ENCODE data around the gene ARHGAP29. TPM values are rescaled to one million over a fixed set of nuclear protein-coding genes. Genes with fewer than 3 reads are reported as not detected.
A peak's percentile ranks its signal among the peaks of the same experiment; 100 is the strongest.

The ARHGAP29 gene
- total RNA-seq, 1 donor from 2014 or later: 42.7 TPM

DNA sequence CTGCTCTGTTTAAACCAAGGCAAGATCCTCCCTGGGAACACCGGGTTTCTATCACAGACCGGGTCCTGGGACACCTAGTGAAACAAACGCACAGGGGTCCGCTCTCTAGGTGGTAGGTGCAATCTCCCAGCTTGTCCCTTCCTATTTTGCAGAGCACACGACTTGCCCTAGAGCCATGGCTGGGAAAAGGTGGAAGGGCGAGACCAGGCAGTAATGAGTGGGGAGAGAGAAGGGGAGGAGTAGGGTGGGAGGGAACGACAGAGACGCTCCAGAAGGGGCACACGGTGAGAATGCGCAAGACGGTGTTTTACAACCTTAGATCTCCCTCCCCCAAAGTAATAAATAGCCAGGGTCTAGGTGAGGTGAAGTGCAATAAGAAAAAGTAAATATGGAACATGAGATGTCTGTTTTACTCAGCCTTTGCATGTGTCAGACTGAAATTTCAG lies 9.3 kb upstream of the ARHGAP29 start:
- peaks cover 13% of the 10 kb centered on the region for H3K9me3 Mint-ChIP-seq
- no peak for DNase-seq (ENCODE audit: extremely low spot score, unreplicated experiment)
- TF ChIP-seq, protein P1, sequence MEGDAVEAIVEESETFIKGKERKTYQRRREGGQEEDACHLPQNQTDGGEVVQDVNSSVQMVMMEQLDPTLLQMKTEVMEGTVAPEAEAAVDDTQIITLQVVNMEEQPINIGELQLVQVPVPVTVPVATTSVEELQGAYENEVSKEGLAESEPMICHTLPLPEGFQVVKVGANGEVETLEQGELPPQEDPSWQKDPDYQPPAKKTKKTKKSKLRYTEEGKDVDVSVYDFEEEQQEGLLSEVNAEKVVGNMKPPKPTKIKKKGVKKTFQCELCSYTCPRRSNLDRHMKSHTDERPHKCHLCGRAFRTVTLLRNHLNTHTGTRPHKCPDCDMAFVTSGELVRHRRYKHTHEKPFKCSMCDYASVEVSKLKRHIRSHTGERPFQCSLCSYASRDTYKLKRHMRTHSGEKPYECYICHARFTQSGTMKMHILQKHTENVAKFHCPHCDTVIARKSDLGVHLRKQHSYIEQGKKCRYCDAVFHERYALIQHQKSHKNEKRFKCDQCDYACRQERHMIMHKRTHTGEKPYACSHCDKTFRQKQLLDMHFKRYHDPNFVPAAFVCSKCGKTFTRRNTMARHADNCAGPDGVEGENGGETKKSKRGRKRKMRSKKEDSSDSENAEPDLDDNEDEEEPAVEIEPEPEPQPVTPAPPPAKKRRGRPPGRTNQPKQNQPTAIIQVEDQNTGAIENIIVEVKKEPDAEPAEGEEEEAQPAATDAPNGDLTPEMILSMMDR (conservative IDR thresholded peaks at IDR 0.05): no peak
- H3K27ac Mint-ChIP-seq: peak overlapping the region; percentile 93
- H3K36me3 Mint-ChIP-seq: peaks cover 7% of the 10 kb centered on the region
- peaks cover 14% of the 10 kb centered on the region for H3K4me1 Mint-ChIP-seq (ENCODE audit: unreplicated experiment)
- H3K4me3 Mint-ChIP-seq: peak overlapping the region; percentile 95
- H3K27me3 Mint-ChIP-seq: peaks cover 50% of the 10 kb centered on the region

GRCh38 chr1:94245747-94246438 lies 8.5 kb upstream of the ARHGAP29 start:
- Mint-ChIP-seq H3K36me3 (peaks cover 9% of the 10 kb centered on the region), H3K9me3 (peaks cover 13% of the 10 kb centered on the region), H3K4me3 (peak overlapping the region; percentile 95), H3K4me1 (ENCODE audit: unreplicated experiment) (peaks cover 15% of the 10 kb centered on the region), H3K27ac (peak overlapping the region; percentile 93), H3K27me3 (peaks cover 47% of the 10 kb centered on the region)
- TF ChIP-seq, protein P1 (conservative IDR thresholded peaks at IDR 0.05): no peak
- DNase-seq (ENCODE audit: extremely low spot score, unreplicated experiment): no peak

GRCh38 chr1:94244816-94245215 lies 7.4 kb upstream of the ARHGAP29 start:
- peaks cover 18% of the 10 kb centered on the region for H3K4me1 Mint-ChIP-seq (ENCODE audit: unreplicated experiment)

DNA sequence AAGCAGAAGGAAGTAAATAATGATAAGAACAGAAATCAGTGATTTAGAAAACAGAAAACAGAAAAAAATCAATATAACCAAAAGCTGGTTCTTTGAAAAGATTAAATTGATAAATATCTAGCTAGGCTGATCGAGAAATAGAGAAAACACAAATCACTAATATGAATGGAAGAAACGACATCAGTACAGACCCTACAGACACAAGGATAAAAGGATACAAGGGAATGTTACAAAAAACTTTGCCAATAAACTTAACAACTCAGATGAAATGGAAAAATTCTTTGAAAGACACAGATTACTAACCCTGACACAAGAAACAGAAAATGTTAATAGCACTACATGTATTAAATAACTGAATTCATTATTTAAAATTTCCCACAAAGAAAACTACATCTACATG lies 6.3 kb upstream of the ARHGAP29 start:
- peak overlapping the region; percentile 57 for H3K27ac Mint-ChIP-seq
- peaks cover 10% of the 10 kb centered on the region for H3K36me3 Mint-ChIP-seq
- TF ChIP-seq, protein P1 (conservative IDR thresholded peaks at IDR 0.05): no peak
- peaks cover 18% of the 10 kb centered on the region for H3K4me1 Mint-ChIP-seq (ENCODE audit: unreplicated experiment)
- H3K9me3 Mint-ChIP-seq: peaks cover 13% of the 10 kb centered on the region
- no peak for DNase-seq (ENCODE audit: extremely low spot score, unreplicated experiment)
- H3K4me3 Mint-ChIP-seq: peak overlapping the region; percentile 95
- peaks cover 57% of the 10 kb centered on the region for H3K27me3 Mint-ChIP-seq

More at GRCh38 chr1:94244816-94245215, 7.4 kb upstream of the ARHGAP29 start:
- TF ChIP-seq, protein P1 (conservative IDR thresholded peaks at IDR 0.05): no peak
- H3K27me3 Mint-ChIP-seq: peaks cover 50% of the 10 kb centered on the region
- H3K9me3 Mint-ChIP-seq: peaks cover 13% of the 10 kb centered on the region
- no peak for DNase-seq (ENCODE audit: extremely low spot score, unreplicated experiment)
- H3K36me3 Mint-ChIP-seq: peaks cover 10% of the 10 kb centered on the region
- peak overlapping the region; percentile 95 for H3K4me3 Mint-ChIP-seq
- peak overlapping the region; percentile 93 for H3K27ac Mint-ChIP-seq

- H3K9me3 Mint-ChIP-seq: peaks cover 13% of the 10 kb centered on the region
- H3K36me3 Mint-ChIP-seq: peaks cover 10% of the 10 kb centered on the region
- peaks cover 52% of the 10 kb centered on the region for H3K27me3 Mint-ChIP-seq
- TF ChIP-seq, protein P1 (conservative IDR thresholded peaks at IDR 0.05): peak; percentile 77
- peak overlapping the region; percentile 66 for H3K27ac Mint-ChIP-seq
- peak overlapping the region; percentile 63 for H3K4me3 Mint-ChIP-seq
- H3K4me1 Mint-ChIP-seq (ENCODE audit: unreplicated experiment): peaks cover 9% of the 10 kb centered on the region
- DNase-seq (ENCODE audit: extremely low spot score, unreplicated experiment): no peak
Observed at GRCh38 chr1:94240822-94241221, 3.4 kb upstream of the ARHGAP29 start.

Measured in type B pancreatic cell (in vitro differentiated cells).